Measurements from ENCODE around the gene GAS7.

DNA sequence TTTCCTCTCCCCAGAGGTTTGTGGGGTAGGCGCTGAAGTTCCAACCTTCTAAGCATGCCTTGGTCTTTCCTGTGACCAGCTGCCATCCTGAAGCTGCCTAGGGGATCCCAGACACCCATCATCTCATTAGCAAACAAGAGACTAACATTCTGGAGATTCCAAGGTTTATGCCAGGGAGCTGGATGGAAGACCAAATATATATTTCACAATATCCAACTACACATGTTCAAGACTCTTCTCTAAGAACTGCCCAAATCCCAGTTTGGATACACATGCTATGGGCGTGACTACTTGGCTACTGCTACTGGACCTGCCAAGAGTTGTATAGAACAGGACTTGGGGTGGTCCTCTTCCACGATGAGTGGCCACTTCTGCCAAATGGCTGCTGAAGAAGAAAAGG lies 200.3 kb downstream of the GAS7 start:
- TF ChIP-seq, protein P1, sequence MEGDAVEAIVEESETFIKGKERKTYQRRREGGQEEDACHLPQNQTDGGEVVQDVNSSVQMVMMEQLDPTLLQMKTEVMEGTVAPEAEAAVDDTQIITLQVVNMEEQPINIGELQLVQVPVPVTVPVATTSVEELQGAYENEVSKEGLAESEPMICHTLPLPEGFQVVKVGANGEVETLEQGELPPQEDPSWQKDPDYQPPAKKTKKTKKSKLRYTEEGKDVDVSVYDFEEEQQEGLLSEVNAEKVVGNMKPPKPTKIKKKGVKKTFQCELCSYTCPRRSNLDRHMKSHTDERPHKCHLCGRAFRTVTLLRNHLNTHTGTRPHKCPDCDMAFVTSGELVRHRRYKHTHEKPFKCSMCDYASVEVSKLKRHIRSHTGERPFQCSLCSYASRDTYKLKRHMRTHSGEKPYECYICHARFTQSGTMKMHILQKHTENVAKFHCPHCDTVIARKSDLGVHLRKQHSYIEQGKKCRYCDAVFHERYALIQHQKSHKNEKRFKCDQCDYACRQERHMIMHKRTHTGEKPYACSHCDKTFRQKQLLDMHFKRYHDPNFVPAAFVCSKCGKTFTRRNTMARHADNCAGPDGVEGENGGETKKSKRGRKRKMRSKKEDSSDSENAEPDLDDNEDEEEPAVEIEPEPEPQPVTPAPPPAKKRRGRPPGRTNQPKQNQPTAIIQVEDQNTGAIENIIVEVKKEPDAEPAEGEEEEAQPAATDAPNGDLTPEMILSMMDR (IDR thresholded peaks at IDR 0.05), result no peak
- TF ChIP-seq POLR2A (IDR thresholded peaks at IDR 0.05) (no peak), POLR2AphosphoS5 (IDR thresholded peaks at IDR 0.05) (no peak)

All from gastroesophageal sphincter (tissue), 3 donors.